Testis (tissue), 3 donors: ENCODE data around the gene DACH2. TPM values are rescaled to one million over a fixed set of nuclear protein-coding genes. Genes with fewer than 3 reads are reported as not detected.

ENCODE experiments used
- DNase-seq: peaks from one replicate; pipeline ENCODE4 v3.0.0-alpha.2; 2019
- H3K27ac ChIP-seq, 2 donors: fragments of 200-600 bp; sonication (generic); one replicate each; pipeline ENCODE4 v1.5.1; 2019
- H3K27me3 ChIP-seq: fragments of 200-600 bp; sonication (generic); one replicate; pipeline ENCODE4 v1.5.1; 2019
- H3K36me3 ChIP-seq: fragments of 200-600 bp; sonication (generic); one replicate; pipeline ENCODE4 v1.5.1; 2017; ENCODE audit warnings: low read depth; ENCODE audit errors: missing control alignments
- H3K4me1 ChIP-seq: fragments of 200-600 bp; sonication (generic); one replicate; pipeline ENCODE4 v1.5.1; 2019
- H3K4me3 ChIP-seq, 2 donors: fragments of 200-600 bp; sonication (generic); one replicate each; pipeline ENCODE4 v1.5.1; 2017 to 2019
- H3K9me3 ChIP-seq: fragments of 200-600 bp; sonication (generic); one replicate; pipeline ENCODE4 v1.5.1; 2017
- CTCF ChIP-seq, 3 experiments: fragments of 450-650 bp in 2 of 3; fragments of 200-600 bp in 1 of 3; sonication (generic) in 1 of 3; IDR thresholded peaks; one replicate each; pipeline ENCODE4 v1.5.1; 2016 to 2019; ENCODE audit warnings: antibody characterized with exemption in 3 of 3, mild to moderate bottlenecking in 2 of 3, moderate library complexity in 1 of 3
- POLR2A ChIP-seq: fragments of 450-650 bp; IDR thresholded peaks from one replicate; pipeline ENCODE4 v1.6.1; 2017; ENCODE audit warnings: antibody characterized with exemption, mild to moderate bottlenecking, moderate library complexity
- WGBS, 2 donors: methylation state at CpG; one replicate each; pipeline ENCODE4 v1.1.5; 2018; 5-methylcytosine and 5-hydroxymethylcytosine counted together
- intact Hi-C: fragments of 100-400 bp; cut with DNase I; formaldehyde crosslinking; loops from one replicate; pipeline ENCODE4 v1.15.1; 2023; ENCODE audit warnings: low total_unique reads
- polyA plus RNA-seq: library from polyadenylated mRNA; stranded (reverse); fragments of 350-450 nt; fragmentation: Illumina TruSeq; extraction: RNeasy Lipid Tissue Mini Kit (QIAGEN cat#74804); gene quantifications from one replicate; pipeline ENCODE4 v1.2.3, GENCODE V29; 2014; ENCODE audit warnings: low read depth, low replicate concordance; ENCODE audit not compliant: insufficient read depth
- total RNA-seq, 2 donors: library from RNA; depleted of rRNA; stranded (reverse); fragments of >200 nt; gene quantifications; one replicate each; pipeline ENCODE4 v1.2.3, GENCODE V29; 2016

DACH2 gene
- total and polyA plus RNA-seq, 3 donors from 2014 or later = 0.22 to 0.62 (median 0.55) TPM

- Histone ChIP-seq H3K4me1 (no peaks in the 10 kb centered on the region), H3K4me3 (no peak overlapping the region), H3K27ac (no peak overlapping the region), H3K9me3 (no peaks in the 10 kb centered on the region), H3K27me3 (no peaks in the 10 kb centered on the region), H3K36me3 (no peaks in the 10 kb centered on the region)
- no peak for TF ChIP-seq POLR2A
- TF ChIP-seq CTCF (IDR thresholded peaks at IDR 0.05) = no peak
- intact Hi-C loops = no loop called here
- DNase-seq = no peak
Observed at GRCh38 chrX:86436116-86436515, 287.9 kb downstream of the DACH2 start.

GRCh38 chrX:86455495-86455894 lies 307.2 kb downstream of the DACH2 start:
- TF ChIP-seq CTCF (IDR thresholded peaks at IDR 0.05) = no peak
- no peak for TF ChIP-seq POLR2A
- intact Hi-C loops = no loop called here
- no peaks in the 10 kb centered on the region for H3K27me3 ChIP-seq
- no peak overlapping the region for H3K27ac ChIP-seq
- no peaks in the 10 kb centered on the region for H3K4me1 ChIP-seq
- H3K36me3 ChIP-seq = no peaks in the 10 kb centered on the region
- WGBS, 2 donors = 30 to 60% methylated on average over 2 to 3 of the region's 5 CpGs
- H3K4me3 ChIP-seq = no peak overlapping the region
- H3K9me3 ChIP-seq = no peaks in the 10 kb centered on the region
- no peak for DNase-seq

- H3K9me3 ChIP-seq = no peaks in the 10 kb centered on the region
- H3K27me3 ChIP-seq = no peaks in the 10 kb centered on the region
- WGBS, 2 donors = 66 to 71% methylated on average over 3 of the region's 3 CpGs
- no peaks in the 10 kb centered on the region for H3K4me1 ChIP-seq
- intact Hi-C loops = no loop called here
- no peak overlapping the region for H3K27ac ChIP-seq
- H3K36me3 ChIP-seq = no peaks in the 10 kb centered on the region
- TF ChIP-seq CTCF (IDR thresholded peaks at IDR 0.05) (no peak), POLR2A (no peak)
- H3K4me3 ChIP-seq = no peak overlapping the region
- no peak for DNase-seq
Observed at GRCh38 chrX:86460760-86461159, 312.5 kb downstream of the DACH2 start.

- WGBS, 2 donors = 89 to 94% methylated on average over 1 of the region's 1 CpG
- no peaks in the 10 kb centered on the region for H3K9me3 ChIP-seq
- TF ChIP-seq CTCF (IDR thresholded peaks at IDR 0.05) = no peak
- no peak for DNase-seq
- no peaks in the 10 kb centered on the region for H3K27me3 ChIP-seq
- no peaks in the 10 kb centered on the region for H3K4me1 ChIP-seq
- H3K4me3 ChIP-seq = no peak overlapping the region
- no peak overlapping the region for H3K27ac ChIP-seq
- no peaks in the 10 kb centered on the region for H3K36me3 ChIP-seq
- intact Hi-C loops = no loop called here
Observed at GRCh38 chrX:86504297-86504696, 356.0 kb downstream of the DACH2 start.

GRCh38 chrX:86507331-86507730 lies 359.1 kb downstream of the DACH2 start:
- H3K4me1 ChIP-seq = no peaks in the 10 kb centered on the region
- H3K27me3 ChIP-seq = no peaks in the 10 kb centered on the region
- WGBS, 2 donors = 10 to 19% methylated on average over 2 of the region's 2 CpGs
- no peak for TF ChIP-seq POLR2A
- TF ChIP-seq CTCF (IDR thresholded peaks at IDR 0.05) = no peak
- no peak for DNase-seq
- no peaks in the 10 kb centered on the region for H3K36me3 ChIP-seq
- no peak overlapping the region for H3K4me3 ChIP-seq
- no peak overlapping the region for H3K27ac ChIP-seq
- no peaks in the 10 kb centered on the region for H3K9me3 ChIP-seq
- intact Hi-C loops = no loop called here
